Activated CD8-positive, alpha-beta memory T cell treated with anti-CD3 and anti-CD28 coated beads, Interleukin-2, amount 10 ng/mL, durations not matched to agents 7 days and 5 days (primary cell): Measurements from ENCODE around the gene UEVLD. TPM values are rescaled to one million over a fixed set of nuclear protein-coding genes. Genes with fewer than 3 reads are reported as not detected.

Experiments used
- ATAC-seq: fragments of 150-1000 bp; cut with Tn5 transposase; one replicate; pipeline ENCODE4 v1.10.0; 2021; ENCODE audit warnings: moderate library complexity
- CTCF ChIA-PET: fragments of 350-600 bp; sonication (Branson Sonifier 250); formaldehyde crosslinking; loops from one replicate; lab custom pipeline; 2021; ENCODE audit warnings: antibody characterized with exemption; lab: Charles Lee
- DNase-seq: peaks from one replicate; pipeline ENCODE4 v3.0.0-alpha.2; 2020
- H3K27ac Mint-ChIP-seq: one replicate; pipeline ENCODE4 v1.8.0; 2021; ENCODE audit warnings: mild to moderate bottlenecking, mixed read lengths
- H3K27me3 Mint-ChIP-seq: one replicate; pipeline ENCODE4 v1.8.0; 2021; ENCODE audit warnings: mixed read lengths
- H3K36me3 Mint-ChIP-seq: one replicate; pipeline ENCODE4 v1.8.0; 2021; ENCODE audit warnings: mild to moderate bottlenecking, mixed read lengths
- H3K4me1 Mint-ChIP-seq: one replicate; pipeline ENCODE4 v1.8.0; 2021; ENCODE audit warnings: mixed read lengths
- H3K4me3 Mint-ChIP-seq: one replicate; pipeline ENCODE4 v1.8.0; 2021; ENCODE audit warnings: mild to moderate bottlenecking, moderate library complexity, mixed read lengths
- H3K9me3 Mint-ChIP-seq: one replicate; pipeline ENCODE4 v1.8.0; 2022; ENCODE audit warnings: low read depth, mixed read lengths
- total RNA-seq, 2 experiments: library from RNA; stranded (reverse); gene quantifications; one replicate each; pipeline ENCODE4 v1.2.3, GENCODE V29; 2021

UEVLD gene
- total RNA-seq, 2 experiments from 2014 or later: 17.2 to 23.3 TPM

GRCh38 chr11:18485913-18486528, 102.5 kb downstream of the UEVLD start:
- peaks cover 47% of the 10 kb centered on the region for H3K36me3 Mint-ChIP-seq
- CTCF ChIA-PET: no interaction called here

More at GRCh38 chr11:18485913-18486528, 102.5 kb downstream of the UEVLD start:
- H3K27me3 Mint-ChIP-seq: no peaks in the 10 kb centered on the region
- no peaks in the 10 kb centered on the region for H3K9me3 Mint-ChIP-seq
- H3K27ac Mint-ChIP-seq: no peak overlapping the region
- no peaks in the 10 kb centered on the region for H3K4me1 Mint-ChIP-seq
- DNase-seq: no peak
- no peak for ATAC-seq
- no peak overlapping the region for H3K4me3 Mint-ChIP-seq

Other genes with a start within 250 kb of the UEVLD start
- 1,000 to 10,000 TPM in 1 of 2 experiments, 100 to 1,000 TPM in 1; 826 to 1,022 TPM for gene LDHA, start 194.2 kb downstream of the UEVLD start, total RNA-seq
- gene LDHC, start 176.4 kb downstream of the UEVLD start, total RNA-seq: under 1 TPM in 1 of 2 experiments, not detected in 1; 0.16 TPM
- not detected for gene LDHAL6A, start 132.9 kb downstream of the UEVLD start, total RNA-seq
- gene TSG101, start 61.8 kb downstream of the UEVLD start, total RNA-seq: 10 to 100 TPM; 30.5 to 42.2 TPM
- 1 to 10 TPM in 1 of 2 experiments, under 1 TPM in 1; 0.85 to 1.8 TPM for gene MISFA, start 11.1 kb upstream of the UEVLD start, total RNA-seq
- 10 to 100 TPM; 23.8 to 34.7 TPM for gene SPTY2D1, start 45.6 kb upstream of the UEVLD start, total RNA-seq
- under 1 TPM; 0.93 to 0.98 TPM for gene TMEM86A, start 110.0 kb upstream of the UEVLD start, total RNA-seq
- gene IGSF22, start 137.5 kb upstream of the UEVLD start, total RNA-seq: under 1 TPM; 0.35 to 0.64 TPM
- not detected for gene PTPN5, start 203.1 kb upstream of the UEVLD start, total RNA-seq